CD4-positive, alpha-beta T cell treated with Interleukin-6 for 4 hours (primary cell): Measurements from ENCODE around the gene UPF1.

Experiments used
- DNase-seq: peaks from one replicate; pipeline ENCODE4 v3.0.0-alpha.2; 2020; ENCODE audit warnings: mixed read lengths

Gene UPF1

DNA sequence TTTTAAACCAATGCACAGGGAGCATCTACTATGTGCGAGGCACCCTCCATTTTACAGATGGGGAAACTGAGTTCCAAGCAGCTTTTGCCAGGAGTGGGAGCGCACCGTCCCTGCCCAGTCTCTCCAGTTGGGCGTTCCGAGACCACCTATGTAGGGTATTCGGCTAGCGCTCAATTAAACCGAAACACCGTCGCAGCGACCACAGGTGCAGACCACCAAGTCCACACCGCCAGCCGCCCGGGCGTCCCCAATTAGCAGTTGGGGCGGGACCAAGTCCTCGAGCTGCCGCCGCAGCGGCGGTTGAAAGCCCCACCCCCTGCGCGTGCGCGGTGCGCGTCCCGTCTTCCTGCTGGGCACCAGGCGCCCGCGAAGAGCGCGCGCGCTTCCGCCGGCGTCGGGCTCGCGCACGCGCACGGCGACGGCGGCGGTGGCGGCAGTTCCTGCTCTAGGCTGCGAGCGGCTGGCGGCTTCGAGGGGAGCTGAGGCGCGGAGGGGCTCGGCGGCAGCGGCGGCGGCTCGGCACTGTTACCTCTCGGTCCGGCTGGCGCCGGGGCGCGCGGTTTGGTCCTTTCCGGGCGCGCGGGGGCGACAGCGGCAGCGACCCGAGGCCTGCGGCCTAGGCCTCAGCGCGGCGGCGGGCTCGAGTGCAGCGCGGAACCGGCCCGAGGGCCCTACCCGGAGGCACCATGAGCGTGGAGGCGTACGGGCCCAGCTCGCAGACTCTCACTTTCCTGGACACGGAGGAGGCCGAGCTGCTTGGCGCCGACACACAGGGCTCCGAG is at the start of gene UPF1:
Gene UPF1, plus strand, starts transcription at position 436 of the 782 bp plus-strand sequence. Its CDS starts 251 bp downstream, at position 687.
- DNase-seq, result peak; percentile 99

DNA sequence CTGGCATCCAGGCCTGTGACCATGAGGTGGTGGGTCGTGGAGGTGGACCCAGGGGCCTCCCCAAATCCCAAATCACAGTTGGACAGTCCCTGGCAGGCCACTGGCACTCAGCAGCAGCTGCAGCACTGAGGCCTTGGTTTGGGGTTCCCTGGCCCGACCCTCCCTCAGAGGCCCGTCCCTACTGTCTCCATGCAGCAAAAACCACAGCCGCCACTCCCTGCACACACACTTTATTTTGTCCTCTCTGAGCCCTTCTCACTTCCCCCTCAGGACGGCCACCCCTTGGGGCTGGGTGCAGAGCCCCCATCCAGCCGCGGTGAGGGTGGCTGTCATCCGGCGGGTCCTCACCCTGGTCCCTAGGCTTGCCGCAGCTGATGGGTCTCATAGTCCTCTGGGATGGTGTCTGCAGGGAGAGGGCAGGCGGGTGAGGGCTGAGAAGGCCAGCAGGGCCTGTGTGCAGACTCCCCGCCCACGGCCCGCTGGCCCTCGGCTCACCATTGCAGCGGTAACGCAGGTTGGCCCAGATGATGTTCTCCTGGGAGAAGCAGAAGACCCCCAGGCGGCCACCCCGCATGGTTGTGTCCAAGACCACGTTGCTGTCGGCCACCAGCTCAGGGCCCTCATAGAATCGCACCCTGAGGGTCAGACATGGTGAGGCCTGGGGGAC is 49.1 kb upstream of the UPF1 start:
- DNase-seq, result no peak

DNA sequence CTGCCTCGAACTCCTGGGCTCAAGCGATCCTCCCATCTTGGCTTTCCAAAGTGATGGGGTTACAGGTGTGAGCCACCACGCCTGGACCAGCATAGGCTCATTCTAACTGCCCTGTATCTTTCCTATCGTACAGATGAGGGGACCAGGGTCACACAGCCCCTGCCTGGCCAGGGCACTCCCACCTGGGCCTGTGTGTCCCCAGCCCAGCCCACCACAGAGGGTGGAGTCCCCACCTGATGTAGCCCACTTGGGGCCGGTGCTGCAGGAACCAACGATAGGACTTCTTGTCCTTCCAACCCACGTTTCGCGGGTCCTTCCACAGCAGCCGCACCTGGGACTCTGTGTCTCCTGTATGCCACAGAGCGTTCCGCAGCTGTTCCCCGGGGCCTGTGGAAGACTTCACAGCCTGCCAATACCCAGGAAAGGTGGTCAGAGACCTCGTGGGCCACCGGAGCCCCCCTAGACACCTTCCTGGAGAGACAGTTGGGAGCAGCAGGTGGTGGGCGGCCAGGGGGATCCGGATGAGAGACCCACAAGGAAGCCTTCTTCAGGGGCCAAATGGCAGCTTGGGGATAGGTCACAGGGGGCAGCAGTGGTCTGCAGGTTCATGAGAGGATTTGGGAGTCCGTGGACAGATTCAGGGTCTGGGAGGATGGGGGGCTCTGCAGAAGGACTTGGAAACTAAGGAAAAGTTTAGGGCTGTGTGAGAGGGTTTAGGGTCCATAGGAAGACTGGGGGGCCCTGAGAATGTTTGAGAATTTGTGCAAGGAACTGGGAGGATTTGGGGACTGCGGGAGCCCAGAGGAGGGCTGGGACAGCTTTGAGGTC is 47.6 kb upstream of the UPF1 start:
- DNase-seq, result no peak

DNA sequence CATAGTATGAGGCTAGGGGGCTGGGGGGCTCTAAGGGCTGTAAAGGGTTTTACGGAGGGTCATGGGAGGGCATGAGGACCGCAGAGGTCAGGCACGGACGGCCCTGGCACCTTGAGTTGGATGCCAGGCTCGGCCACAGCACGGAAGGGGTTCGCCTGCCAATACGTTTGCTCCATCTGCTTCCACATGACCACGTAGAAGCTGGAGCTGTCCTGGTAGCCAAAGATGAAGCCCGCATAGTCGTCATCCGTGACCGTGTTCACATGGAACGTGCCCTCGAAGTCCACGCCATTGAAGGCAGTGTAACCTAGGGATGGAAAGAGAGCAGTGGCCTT is 47.0 kb upstream of the UPF1 start:
- no peak for DNase-seq

DNA sequence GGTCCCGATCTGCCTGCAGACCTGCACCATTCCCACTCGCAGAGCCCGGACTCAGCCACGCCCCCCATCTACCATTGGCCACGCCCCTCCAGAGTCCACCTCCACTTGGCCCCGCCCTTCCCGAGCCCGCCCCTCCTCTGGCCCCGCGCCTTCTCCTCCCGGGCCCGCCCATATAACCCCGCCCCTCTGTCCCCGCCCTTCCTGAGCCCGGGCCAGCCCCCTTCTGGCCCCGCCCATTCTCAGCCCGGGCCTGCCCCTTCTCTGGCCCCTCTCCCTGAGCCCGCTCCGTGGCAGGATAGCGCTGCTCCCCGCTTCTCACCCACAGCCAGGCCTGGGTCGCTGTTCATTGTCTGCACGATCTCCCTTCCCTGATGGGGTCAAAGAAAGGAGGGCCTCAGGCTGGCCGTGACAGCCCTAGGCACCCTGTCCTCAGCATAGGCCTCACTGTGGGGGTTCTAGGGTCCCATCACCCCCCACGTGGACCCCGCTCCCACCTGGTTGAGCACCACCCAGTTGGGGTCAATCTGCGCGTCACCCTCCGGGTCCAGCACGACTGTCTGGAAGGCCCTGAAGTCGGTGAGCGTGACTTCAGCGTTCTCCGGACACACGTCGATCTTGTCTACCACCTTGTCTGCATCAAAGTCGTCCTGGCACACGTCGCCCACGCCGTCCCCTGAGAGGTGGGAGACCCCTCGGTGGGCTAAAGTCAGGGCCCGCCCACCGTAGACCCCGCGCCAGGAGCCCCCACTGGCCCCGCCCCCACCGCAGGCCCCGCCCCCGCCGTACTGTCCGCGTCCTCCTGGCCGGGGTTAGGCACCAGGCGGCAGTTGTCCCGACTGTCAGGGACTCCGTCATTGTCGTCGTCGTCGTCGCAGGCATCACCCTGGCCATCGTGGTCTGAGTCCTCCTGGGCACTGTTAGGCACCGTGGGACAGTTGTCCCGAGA is 46.3 kb upstream of the UPF1 start:
- DNase-seq, result peak; percentile 68

DNA sequence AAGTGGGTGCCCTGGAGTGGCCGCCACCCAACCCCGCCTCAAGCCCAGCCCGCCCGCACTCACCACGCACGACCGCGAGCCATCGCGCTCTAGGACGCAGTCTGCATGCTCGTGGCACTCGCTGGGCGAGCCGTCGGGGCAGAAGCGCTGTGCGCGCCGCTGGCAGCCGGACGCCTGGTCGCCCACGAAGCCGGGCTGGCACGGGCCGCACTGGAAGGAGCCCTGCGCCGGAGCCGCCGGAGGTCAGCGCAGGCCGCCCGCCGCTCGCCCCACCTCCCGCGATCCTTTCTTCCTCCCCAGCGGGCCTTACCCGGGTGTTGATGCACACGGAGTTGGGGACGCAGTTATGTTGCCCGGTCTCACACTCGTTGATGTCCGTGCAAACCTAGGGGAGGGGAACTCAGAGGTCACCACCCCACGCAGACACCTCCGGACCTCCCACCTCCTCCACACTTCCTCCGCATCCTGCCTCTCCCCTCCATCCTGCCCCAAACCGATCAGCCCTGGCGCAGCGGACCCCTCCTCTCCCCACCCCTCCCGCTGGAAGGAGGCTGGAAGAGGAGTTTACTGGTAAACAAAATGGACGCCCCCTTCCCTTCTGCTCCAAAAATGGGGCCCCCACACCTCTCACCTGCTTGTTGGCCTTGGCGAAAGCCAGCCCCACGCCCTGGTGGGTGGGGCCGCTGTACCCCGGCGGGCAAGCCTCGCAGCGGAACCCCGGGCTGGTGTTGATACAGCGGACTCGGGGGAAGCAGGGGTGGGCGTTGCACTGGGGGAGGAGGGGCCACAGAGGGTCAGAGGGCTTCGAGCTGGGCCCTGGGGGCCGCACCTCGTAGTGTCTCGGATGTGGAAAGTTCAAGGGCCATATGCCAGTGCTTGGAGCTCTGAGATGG is 43.0 kb upstream of the UPF1 start:
- DNase-seq, result no peak

DNA sequence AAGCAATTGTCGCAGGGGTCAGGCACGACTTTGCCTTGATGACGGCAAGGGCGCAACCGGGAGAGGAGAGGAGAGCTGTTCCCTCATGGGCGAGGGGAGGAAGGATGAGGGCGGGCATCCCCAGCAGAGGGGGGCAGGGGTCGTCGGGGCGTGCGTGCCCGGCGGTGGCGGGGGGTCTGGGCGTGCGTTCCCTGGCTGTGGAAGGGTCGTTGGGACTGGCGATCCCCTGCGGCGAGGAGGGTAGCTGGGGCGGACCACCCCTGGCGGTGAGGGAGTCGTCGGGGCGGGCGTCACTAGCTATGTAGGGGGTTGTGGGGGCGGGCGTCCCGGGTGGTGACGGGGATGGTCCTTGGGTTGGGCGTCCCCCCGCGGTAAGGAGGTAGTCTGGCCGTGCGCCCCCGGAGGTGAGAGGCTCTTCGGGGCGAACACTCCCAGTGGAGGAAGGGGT is 42.3 kb upstream of the UPF1 start:
- DNase-seq, result no peak

DNA sequence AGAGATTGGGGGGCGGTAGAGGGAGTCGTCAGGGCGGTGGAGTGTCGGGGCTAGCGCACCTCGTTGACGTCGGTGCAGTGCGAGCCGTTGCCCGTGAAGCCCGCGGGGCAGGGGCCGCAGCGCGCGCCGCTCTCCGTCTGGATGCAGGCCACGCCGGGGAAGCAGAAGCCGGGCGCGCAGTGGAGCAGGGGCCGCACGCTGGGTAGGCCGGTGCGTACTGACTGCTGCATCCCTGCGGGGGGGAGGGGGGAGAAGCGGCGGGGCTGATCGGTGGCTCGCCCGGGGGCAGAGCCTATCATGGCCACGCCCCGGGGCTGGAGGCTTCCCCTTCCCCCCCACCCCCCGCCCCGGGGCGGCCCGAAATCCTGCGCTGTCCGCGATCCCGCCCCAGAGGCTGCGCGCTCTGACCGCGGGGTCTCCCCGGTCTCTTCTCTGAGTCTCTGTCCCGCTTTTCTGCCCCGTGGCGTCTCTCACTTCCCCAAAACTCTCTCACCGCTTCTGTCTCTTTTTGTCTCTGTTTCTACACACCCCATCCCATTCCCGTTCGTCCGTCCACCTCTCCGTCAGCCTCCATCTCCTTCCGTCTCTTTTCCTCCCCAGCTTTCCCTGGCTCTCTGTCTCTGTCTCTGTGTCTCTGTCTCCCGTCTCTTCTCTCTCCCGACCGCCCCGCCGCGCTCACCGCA is 41.7 kb upstream of the UPF1 start:
- peak; percentile 47 for DNase-seq

DNA sequence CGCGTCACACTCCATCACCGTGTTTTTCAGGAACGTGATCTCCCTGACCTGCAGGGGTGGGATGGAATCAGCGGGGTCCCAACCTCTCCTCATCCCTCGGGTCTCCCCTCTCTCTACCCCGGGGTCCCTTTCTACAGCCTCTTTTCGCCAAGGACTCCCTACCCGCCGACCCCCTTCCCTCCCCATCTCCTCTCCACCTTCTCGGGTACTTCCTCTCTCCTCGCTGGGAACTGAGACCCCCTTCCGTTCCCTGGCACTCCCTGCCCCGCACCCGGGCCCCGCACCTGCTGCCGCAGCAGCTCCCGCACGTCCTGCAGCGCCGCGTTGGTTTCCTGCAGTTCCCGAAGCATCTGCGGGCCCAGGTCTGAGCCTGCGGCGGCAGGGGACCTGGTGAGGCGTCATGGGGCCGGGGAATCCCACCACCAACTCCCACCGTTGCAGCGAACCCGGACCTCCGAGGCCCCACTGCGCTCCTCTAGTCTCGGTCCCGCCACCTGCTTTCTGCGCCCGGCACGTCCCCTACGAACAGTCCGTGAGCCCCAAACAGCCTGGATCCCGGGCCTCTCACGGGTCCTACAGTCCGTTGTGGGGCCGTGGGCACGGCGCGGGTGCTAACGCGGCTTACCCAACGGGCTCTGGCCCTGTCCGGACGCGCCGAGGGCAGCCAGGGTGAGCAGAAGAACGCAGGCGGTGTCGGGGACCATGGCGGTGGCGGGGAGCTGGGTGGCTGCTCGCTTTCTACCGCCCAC is 41.0 kb upstream of the UPF1 start, which contains the start of gene COMP:
Gene COMP, minus strand, starts transcription at position 740 of the 749 bp plus-strand sequence. Its CDS starts 36 bp downstream, at position 704.
- no peak for DNase-seq

DNA sequence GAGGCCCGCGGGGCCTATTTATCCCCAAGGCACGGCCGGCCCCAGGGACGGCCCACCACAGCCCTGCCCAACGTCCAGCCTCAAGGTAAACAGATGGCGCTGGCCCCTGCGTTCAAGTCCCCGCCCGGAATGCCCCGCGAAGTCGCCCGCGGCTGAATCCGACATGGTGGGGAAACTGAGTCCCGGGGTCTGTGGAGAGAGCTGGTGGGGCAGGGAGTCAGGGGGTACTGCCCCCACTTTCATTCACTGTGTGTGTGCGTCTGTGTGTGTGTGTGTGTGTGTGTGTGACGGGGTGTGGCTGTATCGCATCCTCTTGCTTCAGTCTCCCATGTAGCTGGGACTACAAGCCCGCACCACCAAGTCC is 40.5 kb upstream of the UPF1 start:
- DNase-seq, result no peak

DNA sequence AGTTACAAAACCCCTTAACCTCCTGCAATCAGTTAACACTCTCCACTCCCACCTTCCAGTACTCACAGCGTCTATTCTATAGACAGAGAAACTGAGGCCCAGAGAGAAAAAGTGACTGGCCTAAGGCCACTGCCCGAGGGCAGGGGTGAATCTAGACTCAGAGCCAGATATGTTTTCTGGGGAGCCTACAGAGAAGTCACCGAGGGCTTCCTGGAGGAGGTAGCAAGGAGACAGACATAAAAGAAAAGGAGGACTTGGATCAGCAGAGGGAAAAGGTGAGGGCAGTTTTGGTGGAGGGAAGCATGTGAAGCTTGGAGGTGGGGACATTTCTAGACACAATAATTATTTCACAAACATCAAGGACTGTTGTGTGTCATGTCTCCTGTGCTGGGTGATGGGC is 39.1 kb upstream of the UPF1 start:
- DNase-seq, result no peak

DNA sequence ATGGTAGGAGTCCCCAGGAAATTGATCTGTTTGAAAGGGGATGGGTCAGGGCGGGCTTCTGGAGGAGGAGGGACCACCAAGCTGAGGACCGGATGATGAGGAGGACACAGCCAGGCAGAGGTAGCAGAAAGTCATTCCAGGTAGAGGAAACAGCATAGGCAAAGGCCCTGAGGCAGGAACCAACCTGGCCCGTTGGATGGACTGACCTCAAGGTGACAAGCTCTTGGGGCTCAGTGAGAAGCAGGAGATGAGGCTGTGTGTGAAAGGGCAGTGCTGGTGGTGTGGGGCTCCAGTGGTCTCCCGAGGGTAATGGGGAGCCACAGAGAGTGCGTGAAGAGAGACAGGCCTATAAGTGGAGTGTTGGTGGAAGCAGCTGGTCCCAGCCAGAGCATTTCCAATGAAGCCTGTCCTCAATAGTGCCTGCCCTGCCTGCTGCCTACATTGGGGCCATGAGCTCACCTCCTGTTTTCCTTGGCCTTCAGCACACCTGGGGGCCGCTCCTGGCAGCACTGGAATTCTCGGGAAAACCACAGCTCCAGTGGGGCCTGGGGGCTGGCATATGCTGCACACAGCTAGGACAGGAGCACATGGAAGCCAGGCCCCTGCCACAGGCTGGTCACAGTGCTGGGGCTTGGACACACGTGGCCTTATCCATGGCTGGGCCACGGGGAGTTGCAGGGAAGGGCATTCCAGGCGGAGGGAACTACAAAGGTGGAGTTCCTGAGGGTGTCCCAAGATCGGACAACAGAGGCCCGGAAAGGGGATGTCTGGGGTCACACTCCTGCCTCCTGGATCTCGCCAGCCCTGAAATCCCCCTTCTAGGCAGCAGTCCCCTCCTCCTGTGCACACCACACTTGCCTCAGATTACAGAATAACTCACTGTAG is 38.4 kb upstream of the UPF1 start:
- no peak for DNase-seq

DNA sequence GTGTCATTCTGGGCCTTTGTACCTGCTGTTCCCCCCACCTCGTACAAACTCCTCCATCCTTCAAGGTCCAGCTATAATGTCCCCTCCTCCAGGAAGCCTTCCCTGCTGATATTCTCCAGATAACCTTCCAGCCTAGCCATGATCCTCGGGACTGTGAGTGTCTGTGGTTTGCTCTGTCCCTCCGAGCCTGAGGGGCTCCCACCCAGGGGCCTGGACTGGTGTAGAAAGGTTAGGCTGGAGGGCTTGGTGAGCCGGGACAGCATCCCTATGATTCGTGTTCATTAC is 37.8 kb upstream of the UPF1 start:
- DNase-seq, result no peak

DNA sequence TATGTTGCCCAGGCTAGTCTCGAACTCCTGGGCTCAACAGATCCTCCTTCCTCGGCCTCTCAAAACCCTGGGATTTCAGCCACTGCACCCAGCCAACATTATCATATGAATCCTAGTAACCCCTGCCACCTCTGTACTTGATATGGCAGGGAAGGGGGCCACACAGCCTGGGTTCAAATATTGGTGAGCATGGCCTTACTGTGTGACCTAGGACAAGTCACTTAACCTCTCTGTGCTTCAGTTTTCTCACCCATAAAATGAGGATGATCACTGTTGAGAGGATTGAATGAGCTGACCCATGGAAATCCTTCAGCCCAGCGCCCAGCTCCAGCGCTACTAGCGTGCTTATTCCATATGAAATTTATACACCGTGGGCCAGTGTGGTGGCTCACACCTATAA is 37.1 kb upstream of the UPF1 start:
- DNase-seq, result no peak

DNA sequence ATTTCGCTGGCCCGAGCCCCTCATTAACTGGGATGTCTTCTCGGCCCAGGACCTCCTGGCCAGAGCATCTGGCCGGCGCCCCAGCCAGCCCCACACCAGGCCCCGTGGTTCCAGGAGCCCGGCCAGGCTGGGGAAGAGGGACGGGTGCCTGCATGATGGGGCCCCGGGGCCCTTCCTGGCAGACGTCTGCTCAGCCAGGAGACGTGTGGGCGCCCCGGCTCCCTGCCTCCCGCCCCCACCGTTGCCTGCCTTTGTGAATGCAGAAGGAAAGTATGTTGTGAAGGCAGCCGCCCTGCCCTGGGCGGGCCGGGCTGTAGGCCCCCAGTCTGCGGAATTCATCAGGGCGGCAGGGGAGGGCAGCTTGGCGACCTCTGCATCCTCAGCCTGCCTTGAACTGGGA is 36.2 kb upstream of the UPF1 start:
- no peak for DNase-seq

DNA sequence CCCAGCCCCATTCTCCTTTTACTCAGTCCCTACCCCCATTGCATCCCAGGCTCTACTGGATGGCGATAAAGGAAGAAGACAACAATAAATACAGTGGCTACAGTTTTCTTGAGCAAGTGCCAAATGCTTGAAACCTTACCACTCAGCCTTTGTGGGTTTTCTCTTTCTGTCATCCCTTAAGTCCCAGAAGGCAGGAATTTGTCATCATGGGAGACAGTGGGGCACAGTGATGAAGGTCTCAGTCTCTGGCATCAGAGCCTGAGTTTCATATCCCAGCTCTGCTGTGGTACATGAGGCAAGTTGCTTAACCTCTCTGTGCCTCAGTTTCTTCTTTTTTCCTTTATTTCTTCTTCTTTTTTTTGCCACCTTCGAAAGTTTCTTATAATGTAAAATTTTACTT is 35.5 kb upstream of the UPF1 start:
- DNase-seq, result no peak

DNA sequence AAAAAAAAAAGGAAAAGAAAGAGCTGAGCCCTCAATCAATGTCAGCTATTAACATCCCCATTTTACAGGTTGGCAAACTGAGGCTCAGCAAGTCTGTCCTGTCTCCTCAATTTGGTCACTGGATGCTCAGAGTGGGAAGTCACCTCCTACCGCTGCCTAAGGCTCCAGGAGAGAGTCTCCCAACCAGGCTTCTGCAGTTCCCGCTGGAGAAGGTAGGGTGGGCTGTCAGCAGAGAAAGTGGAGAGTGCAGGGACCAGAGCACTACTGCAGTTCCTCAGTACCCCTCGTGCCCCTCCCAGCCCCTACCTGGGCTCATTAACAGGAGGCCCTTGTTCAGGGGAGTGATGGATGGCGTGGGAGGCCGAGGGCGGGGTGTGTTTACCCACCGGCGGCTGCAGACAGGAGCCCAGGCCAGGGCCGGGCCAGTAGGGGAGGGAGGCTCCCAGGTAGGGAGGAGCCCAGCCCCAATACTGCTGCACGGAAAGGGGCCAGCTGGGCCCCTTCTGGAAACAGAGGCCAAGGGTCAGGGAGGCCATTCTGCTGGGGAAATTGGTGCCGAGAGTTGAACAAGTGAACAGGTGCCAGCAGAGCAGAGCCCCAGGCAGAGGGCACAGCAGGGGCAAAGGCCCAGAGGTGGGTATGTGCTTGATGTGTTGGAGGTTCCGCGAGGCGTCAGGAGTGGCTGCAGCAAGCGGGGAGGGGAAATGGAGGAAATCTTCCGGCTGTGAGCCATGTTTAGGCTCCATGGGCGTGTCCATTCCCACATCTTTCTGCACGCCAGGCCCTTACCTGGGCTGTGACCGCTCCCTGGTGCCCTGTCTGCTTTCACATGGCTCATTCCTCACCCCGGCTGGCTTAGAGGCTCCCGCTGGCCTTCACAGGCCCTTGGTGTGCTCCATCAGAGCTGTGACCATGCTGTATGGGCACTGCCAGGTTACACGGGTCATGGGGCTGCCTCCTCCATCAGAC is 33.1 kb upstream of the UPF1 start:
- no peak for DNase-seq

DNA sequence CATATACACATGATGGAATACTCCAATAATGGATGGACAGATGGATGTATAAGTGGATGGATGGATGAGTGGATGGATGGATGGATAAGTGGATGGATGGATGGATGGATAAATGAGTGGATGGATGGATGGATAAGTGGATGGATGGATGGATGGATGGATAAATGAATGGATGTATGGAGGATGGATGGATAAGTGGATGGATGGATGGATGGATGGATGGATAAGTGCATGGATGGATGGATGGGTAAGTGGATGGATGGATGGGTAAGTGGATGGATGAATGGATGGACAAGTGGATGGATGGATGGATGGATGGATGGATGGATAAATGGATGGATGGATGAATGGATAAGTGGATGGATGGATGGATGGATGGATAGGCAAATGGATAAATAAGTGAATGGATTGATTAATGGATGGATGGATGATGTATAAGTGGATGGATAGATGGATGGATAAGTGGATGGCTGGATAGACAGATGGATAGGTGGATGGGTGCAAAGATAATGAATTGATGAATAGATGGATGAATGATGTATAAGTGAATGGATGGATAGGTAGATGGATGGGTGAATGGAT is 32.3 kb upstream of the UPF1 start:
- no peak for DNase-seq
